HG03064 (cell line): Measurements from ENCODE around the gene BAK1.

ENCODE experiments used
- ATAC-seq: cut with Tn5 transposase; IDR thresholded peaks from one replicate; pipeline ENCODE4 v1.9.1; 2021; ENCODE audit warnings: low read depth; ENCODE audit not compliant: unreplicated experiment

BAK1 gene

GRCh38 chr6:33579828-33580714 lies at the start of gene BAK1:
TSS of gene BAK1 (minus strand) at chr6:33580276. CDS start at chr6:33577604, 2,672 bp downstream.
- peak; percentile 81 for ATAC-seq

- ATAC-seq, result no peak
Observed at GRCh38 chr6:33628401-33628964, 48.4 kb upstream of the BAK1 start.

GRCh38 chr6:33627876-33628275 lies 47.8 kb upstream of the BAK1 start:
- no peak for ATAC-seq

- no peak for ATAC-seq
Observed at GRCh38 chr6:33624856-33625255, 44.8 kb upstream of the BAK1 start.

GRCh38 chr6:33623895-33624381 lies 43.9 kb upstream of the BAK1 start:
- ATAC-seq, result no peak

GRCh38 chr6:33622456-33623431 lies 42.7 kb upstream of the BAK1 start:
- ATAC-seq, result no peak

- peak; percentile 15 for ATAC-seq
Observed at GRCh38 chr6:33621711-33622388, 41.8 kb upstream of the BAK1 start.

- ATAC-seq, result peak; percentile 69
Observed at GRCh38 chr6:33620856-33621710, 41.0 kb upstream of the BAK1 start, which contains the start of gene ITPR3. TSS of gene ITPR3 (plus strand) at chr6:33621322. CDS start at chr6:33621603, 281 bp downstream.

GRCh38 chr6:33620158-33620855 lies 40.2 kb upstream of the BAK1 start:
- ATAC-seq, result no peak

GRCh38 chr6:33619166-33619840 lies 39.2 kb upstream of the BAK1 start:
- ATAC-seq, result no peak

GRCh38 chr6:33616913-33617312 lies 36.8 kb upstream of the BAK1 start:
- no peak for ATAC-seq

GRCh38 chr6:33616113-33616512 lies 36.0 kb upstream of the BAK1 start:
- ATAC-seq, result no peak

- ATAC-seq, result no peak
Observed at GRCh38 chr6:33613795-33614168, 33.7 kb upstream of the BAK1 start.

- ATAC-seq, result no peak
Observed at GRCh38 chr6:33613146-33613794, 33.2 kb upstream of the BAK1 start.

GRCh38 chr6:33610779-33611732 lies 31.0 kb upstream of the BAK1 start:
- no peak for ATAC-seq

- no peak for ATAC-seq
Observed at GRCh38 chr6:33610067-33610466, 30.0 kb upstream of the BAK1 start.
